Midbrain (tissue), 1 donor: ENCODE data around the gene CPNE7.
"Not testable (repeated sequence)": the region's sequence is repeated elsewhere in the genome, so short reads cannot be mapped to it uniquely, and the experiment has no call there.

Experiments
- DNase-seq: peaks from one replicate; lab custom pipeline; 2025; lab: John Stamatoyannopoulos, UW

CPNE7 gene

DNA sequence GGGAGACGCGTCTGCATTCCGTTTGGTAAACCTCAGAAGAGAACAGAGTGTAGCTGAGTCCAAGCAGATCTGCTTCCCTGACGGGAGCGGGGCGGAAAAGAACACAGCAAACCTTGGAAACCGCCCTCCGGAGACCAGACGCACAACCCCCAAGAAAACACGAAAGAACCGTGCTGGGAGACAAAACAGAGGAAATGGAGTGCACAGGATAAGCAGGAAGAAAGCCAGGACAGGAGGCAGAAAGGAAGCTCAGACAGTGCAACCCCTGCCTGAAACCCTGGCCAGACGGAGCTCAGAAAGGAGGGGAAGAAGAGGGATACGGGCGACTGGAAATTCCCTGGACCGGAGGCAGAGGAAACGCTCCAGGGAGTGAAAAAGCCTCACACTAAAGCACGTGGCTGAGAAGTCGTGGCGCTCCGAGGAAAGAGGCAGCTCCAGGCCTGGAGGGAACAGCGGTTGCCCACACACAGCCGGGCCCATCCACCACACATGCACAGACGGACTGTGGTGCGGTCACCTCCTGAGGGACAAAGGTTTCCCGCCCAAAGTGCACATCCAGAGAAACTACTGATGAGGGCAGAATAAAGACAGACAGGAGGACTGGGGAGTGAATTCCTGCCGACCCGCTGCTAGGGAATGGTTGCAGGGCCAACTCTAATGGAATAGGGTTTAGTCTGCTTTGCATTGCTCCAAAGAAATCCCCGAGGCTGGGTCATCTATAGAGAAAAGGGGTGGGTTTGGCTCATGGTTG is 48.1 kb downstream of the CPNE7 start:
- DNase-seq = no peak

GRCh38 chr16:89624777-89625761 is 49.5 kb downstream of the CPNE7 start:
- no peak for DNase-seq

DNA sequence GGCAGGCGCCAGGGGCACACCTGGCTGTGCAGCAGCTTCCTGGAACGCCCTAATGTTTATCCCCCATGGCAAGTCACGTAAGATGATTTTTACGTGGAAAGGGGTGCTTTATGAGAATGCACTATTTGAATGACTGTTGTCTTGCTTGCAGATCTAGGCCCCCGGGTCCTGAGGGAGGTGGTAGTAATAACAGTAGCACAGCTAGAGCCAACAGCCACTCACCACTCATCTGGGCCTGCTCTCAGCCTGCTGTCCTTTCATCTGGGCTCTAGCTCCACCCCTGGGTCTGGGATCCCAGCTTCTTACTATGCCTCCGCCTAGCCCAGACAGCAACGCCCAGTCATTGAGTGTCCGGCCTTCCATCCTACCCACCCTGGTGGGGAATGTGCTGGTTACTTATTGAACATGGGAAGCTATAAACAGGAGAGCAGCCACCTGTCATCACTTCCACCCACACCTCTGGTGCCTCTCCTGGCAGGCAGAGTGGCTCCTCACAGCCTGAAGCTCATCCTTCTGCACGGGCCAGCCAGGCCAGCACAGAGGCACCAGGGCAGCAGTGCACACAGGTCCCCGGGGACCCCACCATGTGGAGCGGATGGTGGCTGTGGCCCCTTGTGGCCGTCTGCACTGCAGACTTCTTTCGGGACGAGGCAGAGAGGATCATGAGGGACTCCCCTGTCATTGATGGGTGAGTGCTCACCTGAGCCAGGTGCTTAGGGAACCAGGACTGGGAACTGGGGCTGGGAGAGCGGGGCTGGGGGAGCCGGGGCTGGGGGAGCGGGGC is 54.5 kb downstream of the CPNE7 start:
- no peak for DNase-seq

- no peak for DNase-seq
Measured at GRCh38 chr16:89633064-89633631, 57.6 kb downstream of the CPNE7 start.

DNA sequence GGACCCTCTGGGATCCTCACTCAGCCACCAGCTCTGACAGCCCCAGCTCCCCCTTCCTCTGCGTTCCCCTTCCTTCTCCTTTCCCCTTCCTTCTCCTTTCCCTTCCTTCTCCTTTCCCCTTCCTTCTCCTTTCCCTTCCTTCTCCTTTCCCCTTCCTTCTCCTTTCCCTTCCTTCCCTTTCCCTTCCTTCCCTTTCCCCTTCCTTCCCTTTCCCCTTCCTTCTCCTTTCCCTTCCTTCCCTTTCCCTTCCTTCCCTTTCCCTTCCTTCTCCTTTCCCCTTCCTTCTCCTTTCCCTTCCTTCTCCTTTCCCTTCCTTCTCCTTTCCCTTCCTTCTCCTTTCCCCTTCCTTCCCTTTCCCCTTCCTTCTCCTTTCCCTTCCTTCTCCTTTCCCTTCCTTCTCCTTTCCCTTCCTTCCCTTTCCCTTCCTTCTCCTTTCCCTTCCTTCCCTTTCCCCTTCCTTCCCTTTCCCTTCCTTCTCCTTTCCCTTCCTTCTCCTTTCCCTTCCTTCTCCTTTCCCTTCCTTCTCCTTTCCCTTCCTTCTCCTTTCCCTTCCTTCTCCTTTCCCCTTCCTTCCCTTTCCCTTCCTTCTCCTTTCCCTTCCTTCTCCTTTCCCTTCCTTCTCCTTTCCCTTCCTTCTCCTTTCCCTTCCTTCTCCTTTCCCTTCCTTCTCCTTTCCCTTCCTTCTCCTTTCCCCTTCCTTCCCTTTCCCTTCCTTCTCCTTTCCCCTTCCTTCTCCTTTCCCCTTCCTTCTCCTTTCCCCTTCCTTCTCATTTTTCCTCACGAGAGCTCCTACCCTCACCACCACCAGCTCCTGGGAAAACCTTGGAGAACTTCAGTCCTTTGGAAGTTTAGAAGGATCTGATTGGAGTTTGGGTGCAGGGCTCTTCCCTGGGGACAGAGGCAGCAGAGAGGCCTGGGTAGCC is 59.2 kb downstream of the CPNE7 start:
- not testable (repeated sequence) for DNase-seq

DNA sequence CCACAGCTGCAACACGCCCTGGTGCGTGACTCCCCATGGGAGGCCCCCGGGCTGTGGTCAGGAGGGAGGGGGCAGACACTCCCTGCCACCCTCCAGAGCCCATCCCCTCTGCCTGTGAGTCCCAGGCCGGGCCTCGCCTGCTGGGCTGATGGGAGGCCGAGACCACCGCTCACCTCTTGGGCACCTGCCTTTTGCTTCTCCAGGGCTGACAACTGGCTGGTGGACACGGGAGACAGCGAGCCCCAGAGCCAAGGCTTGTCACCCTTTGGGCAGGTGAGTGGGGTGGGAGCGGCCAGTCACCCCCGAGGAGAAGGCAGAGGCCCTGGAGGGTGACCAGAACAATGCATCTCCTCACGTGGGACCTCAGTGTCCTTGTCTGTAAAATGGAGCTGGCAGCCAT is 61.1 kb downstream of the CPNE7 start:
- no peak for DNase-seq

DNA sequence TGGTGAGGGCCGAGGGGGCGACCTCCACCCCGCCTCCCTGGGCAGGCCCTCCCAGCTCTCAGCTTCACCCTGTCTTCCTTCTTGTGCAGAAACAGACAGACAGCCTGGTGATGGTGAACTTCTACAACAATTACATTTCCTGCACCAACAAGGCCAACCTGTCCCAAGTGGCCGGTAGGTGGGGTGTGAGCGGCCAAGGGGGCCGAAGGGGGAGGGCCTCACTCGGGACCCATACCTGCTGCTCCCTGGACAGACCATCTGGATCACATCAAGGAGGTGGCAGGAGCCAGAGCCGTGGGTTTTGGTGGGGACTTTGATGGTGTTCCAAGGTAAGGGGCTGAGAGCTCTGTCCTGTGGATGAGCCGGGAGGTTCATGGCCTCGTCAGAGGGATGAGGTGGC is 61.8 kb downstream of the CPNE7 start:
- no peak for DNase-seq

GRCh38 chr16:89638455-89638854 is 62.9 kb downstream of the CPNE7 start:
- DNase-seq = no peak

DNA sequence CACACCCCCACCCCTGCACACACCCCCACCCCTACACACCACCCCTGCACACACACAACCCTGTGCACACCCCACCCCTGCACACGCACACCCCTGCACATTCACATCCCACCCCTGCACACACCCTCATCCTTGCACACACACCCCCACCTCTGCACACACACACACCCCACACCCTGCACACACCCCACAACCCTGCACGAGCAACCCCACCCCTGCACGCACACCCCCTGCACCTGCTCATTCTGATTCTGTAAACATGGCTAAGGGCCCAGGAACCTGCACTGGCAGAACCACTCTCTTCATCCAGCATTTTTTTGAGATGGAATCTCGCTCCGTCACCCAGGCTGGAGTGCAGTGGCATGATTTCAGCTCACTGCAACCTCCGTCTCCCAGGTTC is 63.8 kb downstream of the CPNE7 start:
- DNase-seq = no peak

DNA sequence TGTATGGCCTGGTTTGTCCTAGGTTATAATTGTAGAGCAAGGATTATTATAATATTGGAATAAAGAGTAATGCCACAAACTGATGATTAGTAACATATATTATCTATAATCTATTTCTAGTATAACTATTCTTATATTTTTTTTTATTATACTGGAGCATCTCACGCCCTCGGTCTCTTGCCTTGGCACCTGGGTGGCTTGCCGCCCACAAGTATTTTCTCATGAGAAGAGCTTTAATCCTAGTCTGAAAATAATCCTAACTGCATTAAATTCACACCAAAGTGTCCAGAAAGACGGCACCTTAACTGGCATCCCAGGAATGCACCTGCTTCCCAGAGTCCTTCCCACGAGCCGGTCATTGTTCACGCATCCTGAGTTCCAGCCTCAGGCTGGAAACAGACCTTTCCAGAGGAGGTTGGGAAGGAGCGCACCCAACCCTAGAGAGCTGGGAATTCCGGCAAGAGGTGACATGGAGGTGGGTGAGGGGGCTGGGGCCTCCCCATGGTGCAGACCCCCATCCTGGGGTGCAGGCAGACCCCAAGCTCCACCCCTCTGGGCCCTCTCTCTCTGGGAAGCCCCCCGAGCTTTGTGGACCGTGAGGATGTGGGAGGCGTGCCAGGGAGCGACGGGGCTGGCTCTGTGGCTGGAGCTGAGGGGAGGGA is 66.0 kb downstream of the CPNE7 start:
- DNase-seq = no peak

DNA sequence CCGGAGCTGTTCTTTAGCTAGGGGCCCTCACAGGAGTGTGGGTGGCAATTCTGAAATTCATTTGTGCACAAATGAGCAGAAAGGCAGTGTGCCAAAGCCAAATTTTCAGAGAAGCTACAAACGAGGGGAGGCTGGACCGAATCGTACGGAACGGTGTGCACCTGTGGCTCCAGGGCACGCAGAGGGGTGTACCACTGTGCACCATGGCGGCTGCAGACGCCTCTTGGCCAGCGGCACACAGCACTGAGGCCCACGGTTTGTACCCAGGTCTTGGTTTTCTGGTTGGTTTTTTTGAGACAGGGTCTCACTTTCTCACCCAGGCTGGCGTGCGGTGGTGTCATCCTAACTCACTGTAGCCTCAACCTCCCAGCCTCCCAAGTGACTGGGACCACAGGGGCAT is 67.0 kb downstream of the CPNE7 start:
- DNase-seq = no peak

DNA sequence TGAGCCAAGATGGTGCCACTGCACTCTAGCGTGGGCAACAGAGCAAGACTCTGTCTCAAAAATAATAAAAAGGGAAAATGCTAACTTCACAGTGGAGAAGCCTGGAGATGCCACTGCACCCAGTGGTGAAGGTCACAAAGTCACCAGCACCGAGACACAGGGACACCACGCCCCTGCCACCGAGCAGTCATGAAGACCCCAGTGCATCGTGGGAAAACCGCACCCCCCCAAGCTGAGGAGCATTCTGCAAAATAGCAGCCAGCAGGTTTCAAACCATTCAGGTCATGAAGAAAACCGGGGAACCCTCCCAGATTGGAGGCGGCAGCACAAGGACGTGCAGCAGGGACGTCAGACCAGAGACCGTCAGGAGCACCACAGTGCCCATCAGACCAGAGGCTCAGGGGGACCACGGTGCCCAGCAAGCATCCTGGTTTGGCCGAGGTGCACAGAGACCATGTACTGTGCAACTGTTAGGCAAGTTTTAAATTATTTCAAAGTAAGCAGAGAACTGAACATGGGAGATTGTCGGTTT is 68.3 kb downstream of the CPNE7 start:
- no peak for DNase-seq

- no peak for DNase-seq
Measured at GRCh38 chr16:89645122-89645521, 69.6 kb downstream of the CPNE7 start.

DNA sequence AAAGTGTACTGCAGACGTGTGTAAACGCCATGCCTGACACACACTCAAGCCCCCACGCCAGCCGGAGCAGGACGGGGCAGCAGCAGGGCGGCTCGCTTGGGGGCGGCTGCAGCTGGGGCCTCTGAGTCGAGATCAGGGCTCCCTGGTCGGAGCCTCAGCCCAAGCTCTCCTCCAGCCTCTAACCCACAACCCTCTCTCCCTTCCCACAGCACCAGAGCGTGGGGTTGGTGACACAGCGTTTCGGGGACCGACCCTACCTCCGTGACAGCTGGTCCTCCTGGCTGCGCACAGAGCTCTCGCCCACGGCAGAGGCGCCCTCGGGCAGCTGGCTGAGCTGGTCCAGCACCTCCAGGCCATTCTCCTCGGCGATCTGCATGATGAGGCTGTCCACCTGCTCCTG is 70.7 kb downstream of the CPNE7 start:
- DNase-seq = no peak
